ENCODE results near the gene SGCD. TPM values are rescaled to one million over a fixed set of nuclear protein-coding genes. Genes with fewer than 3 reads are reported as not detected.

Gene SGCD
- total and polyA plus RNA-seq, 2 experiments from 2014 or later = 0.77 to 1.3 TPM

- Histone ChIP-seq H3K9me3 (ENCODE audit: low read depth) (no peaks in the 10 kb centered on the region), H3K4me3 (no peak overlapping the region), H3K27me3 (no peaks in the 10 kb centered on the region), H3K4me1 (ENCODE audit: low read depth) (peaks cover 4% of the 10 kb centered on the region), H3K36me3 (no peaks in the 10 kb centered on the region), H3K27ac (no peak overlapping the region)
- TF ChIP-seq CTCF (IDR thresholded peaks at IDR 0.05; ENCODE audit: low read depth, low read length) = no peak
- DNase-seq (ENCODE audit: low read depth in 1 of 2, low spot score in 1 of 2) = no peak
These were observed 264.0 kb downstream of the SGCD start for GRCh38 chr5:156590978-156591377.

- Histone ChIP-seq H3K36me3 (no peaks in the 10 kb centered on the region), H3K9me3 (ENCODE audit: low read depth) (no peaks in the 10 kb centered on the region), H3K4me3 (no peak overlapping the region), H3K4me1 (ENCODE audit: low read depth) (peaks cover 4% of the 10 kb centered on the region), H3K27me3 (no peaks in the 10 kb centered on the region), H3K27ac (no peak overlapping the region)
- DNase-seq (ENCODE audit: low read depth in 1 of 2, low spot score in 1 of 2) = no peak
- TF ChIP-seq CTCF (IDR thresholded peaks at IDR 0.05; ENCODE audit: low read depth, low read length) = no peak
These were observed 264.7 kb downstream of the SGCD start for GRCh38 chr5:156591631-156592030.

GRCh38 chr5:156593546-156593945 lies 266.6 kb downstream of the SGCD start:
- Histone ChIP-seq H3K4me3 (no peak overlapping the region), H3K9me3 (ENCODE audit: low read depth) (no peaks in the 10 kb centered on the region), H3K27ac (no peak overlapping the region), H3K36me3 (no peaks in the 10 kb centered on the region), H3K4me1 (ENCODE audit: low read depth) (peaks cover 4% of the 10 kb centered on the region), H3K27me3 (no peaks in the 10 kb centered on the region)
- no peak for DNase-seq (ENCODE audit: low read depth in 1 of 2, low spot score in 1 of 2)
- TF ChIP-seq CTCF (IDR thresholded peaks at IDR 0.05; ENCODE audit: low read depth, low read length) = no peak

- Histone ChIP-seq H3K9me3 (ENCODE audit: low read depth) (no peaks in the 10 kb centered on the region), H3K27ac (no peak overlapping the region), H3K4me1 (ENCODE audit: low read depth) (peaks cover 11% of the 10 kb centered on the region), H3K36me3 (no peaks in the 10 kb centered on the region), H3K4me3 (no peak overlapping the region), H3K27me3 (no peaks in the 10 kb centered on the region)
- no peak for DNase-seq (ENCODE audit: low read depth in 1 of 2, low spot score in 1 of 2)
- TF ChIP-seq CTCF (IDR thresholded peaks at IDR 0.05; ENCODE audit: low read depth, low read length) = no peak
These were observed 267.4 kb downstream of the SGCD start for GRCh38 chr5:156594406-156594805.

GRCh38 chr5:156595132-156595787 lies 268.3 kb downstream of the SGCD start:
- TF ChIP-seq CTCF (IDR thresholded peaks at IDR 0.05; ENCODE audit: low read depth, low read length) = no peak
- peak; percentile 3 to 80 for DNase-seq (ENCODE audit: low read depth in 1 of 2, low spot score in 1 of 2)
- H3K27me3 ChIP-seq = no peaks in the 10 kb centered on the region
- no peak overlapping the region for H3K4me3 ChIP-seq
- peak overlapping the region; percentile 13 for H3K27ac ChIP-seq
- peaks cover 11% of the 10 kb centered on the region for H3K4me1 ChIP-seq (ENCODE audit: low read depth)
- no peaks in the 10 kb centered on the region for H3K9me3 ChIP-seq (ENCODE audit: low read depth)
- H3K36me3 ChIP-seq = no peaks in the 10 kb centered on the region
